Astrocyte of the cerebellum (primary cell): ENCODE data around the gene EPM2A.

Source experiments
- DNase-seq: peaks from one replicate; pipeline ENCODE4 v3.0.0-alpha.2; 2011; ENCODE audit warnings: low read depth
- H3K4me3 ChIP-seq: 2 replicates; pipeline ENCODE4 v1.5.1; 2011; ENCODE audit warnings: mild to moderate bottlenecking, low read depth, low read length, moderate library complexity
- CTCF ChIP-seq: IDR thresholded peaks from 2 replicates; pipeline ENCODE4 v1.5.1; 2012; ENCODE audit warnings: low read length, low read depth, moderate library complexity, mild to moderate bottlenecking; ENCODE audit errors: missing control alignments
- in situ Hi-C: cut with HindIII; loops from 2 replicates; pipeline ENCODE4 v1.10.0; 2017; ENCODE audit warnings: low sequenced_read_pairs

The EPM2A gene

GRCh38 chr6:145733810-145734209, 1.5 kb downstream of the EPM2A start:
- no peak for DNase-seq
- in situ Hi-C loops: no loop called here
- no peak overlapping the region for H3K4me3 ChIP-seq
- no peak for TF ChIP-seq CTCF

GRCh38 chr6:145733207-145733606, 2.1 kb downstream of the EPM2A start:
- in situ Hi-C loops: no loop called here

GRCh38 chr6:145731447-145731846, 3.9 kb downstream of the EPM2A start:
- in situ Hi-C loops: no loop called here
- no peak for DNase-seq
- no peak for TF ChIP-seq CTCF
- H3K4me3 ChIP-seq: no peak overlapping the region

More at GRCh38 chr6:145733207-145733606, 2.1 kb downstream of the EPM2A start:
- H3K4me3 ChIP-seq: no peak overlapping the region
- no peak for TF ChIP-seq CTCF
- no peak for DNase-seq

GRCh38 chr6:145729887-145730286, 5.4 kb downstream of the EPM2A start:
- in situ Hi-C loops: no loop called here
- TF ChIP-seq CTCF: no peak
- no peak for DNase-seq
- no peak overlapping the region for H3K4me3 ChIP-seq

GRCh38 chr6:145728444-145729385, 6.6 kb downstream of the EPM2A start:
- no peak for DNase-seq
- no peak for TF ChIP-seq CTCF
- in situ Hi-C loops: no loop called here

GRCh38 chr6:145727817-145728388, 7.4 kb downstream of the EPM2A start:
- in situ Hi-C loops: no loop called here
- no peak for TF ChIP-seq CTCF
- DNase-seq: no peak
- no peak overlapping the region for H3K4me3 ChIP-seq

More at GRCh38 chr6:145728444-145729385, 6.6 kb downstream of the EPM2A start:
- no peak overlapping the region for H3K4me3 ChIP-seq
